Left lobe of liver (tissue), 2 donors: Measurements from ENCODE around the gene GPC1. TPM values are rescaled to one million over a fixed set of nuclear protein-coding genes. Genes with fewer than 3 reads are reported as not detected.
A peak's percentile ranks its signal among the peaks of the same experiment; 100 is the strongest.
"Not testable (repeated sequence)": the region's sequence is repeated elsewhere in the genome, so short reads cannot be mapped to it uniquely, and the experiment has no call there.

Experiments
- ATAC-seq: fragments of 200-7000 bp; cut with Tn5 transposase; one replicate; pipeline ENCODE4 v1.9.1; 2020; ENCODE audit warnings: mild to moderate bottlenecking, moderate library complexity
- DNase-seq: peaks from one replicate; pipeline ENCODE4 v3.0.0-alpha.2; 2020; ENCODE audit warnings: low spot score
- total RNA-seq: library from RNA; stranded (reverse); gene quantifications from one replicate; pipeline ENCODE4 v1.2.1, GENCODE V29; 2021
- donor health status: DM: no; HTN: no; CAD: no; lungs with moderate emphysema.
- donor health status: DM: no; HTN: yes; CAD: no.

Gene GPC1
- 29.4 TPM for total RNA-seq

DNA sequence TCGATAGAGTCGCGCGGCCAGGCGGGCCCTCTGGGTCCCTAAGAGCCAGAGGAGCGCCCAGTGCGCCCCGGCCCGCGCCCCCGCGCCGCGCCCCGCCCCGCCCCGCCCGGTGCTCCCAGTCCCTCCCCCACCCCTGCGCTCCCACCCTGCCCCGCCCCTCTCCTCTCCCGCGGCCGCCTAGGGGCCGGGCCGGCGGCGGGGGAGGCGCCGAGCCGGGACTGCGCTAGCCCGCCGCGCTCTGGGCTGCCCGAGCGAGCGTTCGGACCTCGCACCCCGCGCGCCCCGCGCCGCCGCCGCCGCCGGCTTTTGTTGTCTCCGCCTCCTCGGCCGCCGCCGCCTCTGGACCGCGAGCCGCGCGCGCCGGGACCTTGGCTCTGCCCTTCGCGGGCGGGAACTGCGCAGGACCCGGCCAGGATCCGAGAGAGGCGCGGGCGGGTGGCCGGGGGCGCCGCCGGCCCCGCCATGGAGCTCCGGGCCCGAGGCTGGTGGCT, at the start of gene GPC1:
Gene GPC1 (plus strand): TSS at position 207 of the 491 bp plus-strand sequence. CDS start 256 bp downstream, at position 463.
- DNase-seq, result peak; percentile 85
- ATAC-seq, result peak; percentile 76

- no peak for DNase-seq
- no peak for ATAC-seq
Measured at GRCh38 chr2:240386326-240386725, 49.1 kb upstream of the GPC1 start.

DNA sequence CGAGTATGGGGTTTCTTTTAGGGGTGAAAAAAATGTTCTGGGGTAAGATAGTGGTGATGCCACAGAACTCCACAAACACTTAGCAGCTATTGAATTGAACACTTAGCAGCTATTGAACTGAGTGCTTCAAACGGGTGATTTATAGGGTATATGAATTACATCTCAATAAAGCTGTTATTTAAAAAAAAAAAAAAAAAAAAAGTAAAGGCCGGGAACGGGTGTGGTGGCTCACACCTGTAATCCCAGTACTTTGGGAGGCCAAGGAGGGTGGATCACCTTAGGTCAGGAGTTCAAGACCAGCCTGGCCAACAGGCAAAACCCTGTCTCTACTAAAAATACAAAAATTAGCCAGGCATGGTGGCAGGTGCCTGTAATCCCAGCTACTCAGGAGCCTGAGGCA, 48.7 kb upstream of the GPC1 start:
- not testable (repeated sequence) for DNase-seq

DNA sequence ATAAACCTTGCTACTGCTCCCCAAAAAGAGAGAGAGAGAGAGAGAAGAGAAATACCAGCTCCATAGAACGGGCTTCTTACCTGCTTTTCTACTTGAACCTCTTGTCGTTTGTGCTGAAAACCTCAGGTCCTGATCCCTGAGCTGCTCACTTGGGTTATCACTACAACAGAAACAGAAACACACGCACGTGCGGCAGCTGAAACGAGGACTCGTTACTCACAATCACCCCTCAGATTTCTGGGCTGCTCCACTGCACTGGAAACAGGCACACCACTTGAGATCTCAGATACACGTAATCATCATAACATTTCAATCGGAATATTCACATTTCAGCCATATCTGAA, 48.2 kb upstream of the GPC1 start:
- ATAC-seq (no peak), DNase-seq (no peak)

More for the DNA sequence above, 48.7 kb upstream of the GPC1 start:
- not testable (repeated sequence) for ATAC-seq

GRCh38 chr2:240387669-240388358, 47.6 kb upstream of the GPC1 start:
- DNase-seq (no peak), ATAC-seq (no peak)

- ATAC-seq, result no peak
Measured at GRCh38 chr2:240388471-240389301, 46.8 kb upstream of the GPC1 start.

GRCh38 chr2:240389302-240389805, 46.1 kb upstream of the GPC1 start:
- no peak for DNase-seq
- ATAC-seq, result no peak

More at GRCh38 chr2:240388471-240389301, 46.8 kb upstream of the GPC1 start:
- no peak for DNase-seq

DNA sequence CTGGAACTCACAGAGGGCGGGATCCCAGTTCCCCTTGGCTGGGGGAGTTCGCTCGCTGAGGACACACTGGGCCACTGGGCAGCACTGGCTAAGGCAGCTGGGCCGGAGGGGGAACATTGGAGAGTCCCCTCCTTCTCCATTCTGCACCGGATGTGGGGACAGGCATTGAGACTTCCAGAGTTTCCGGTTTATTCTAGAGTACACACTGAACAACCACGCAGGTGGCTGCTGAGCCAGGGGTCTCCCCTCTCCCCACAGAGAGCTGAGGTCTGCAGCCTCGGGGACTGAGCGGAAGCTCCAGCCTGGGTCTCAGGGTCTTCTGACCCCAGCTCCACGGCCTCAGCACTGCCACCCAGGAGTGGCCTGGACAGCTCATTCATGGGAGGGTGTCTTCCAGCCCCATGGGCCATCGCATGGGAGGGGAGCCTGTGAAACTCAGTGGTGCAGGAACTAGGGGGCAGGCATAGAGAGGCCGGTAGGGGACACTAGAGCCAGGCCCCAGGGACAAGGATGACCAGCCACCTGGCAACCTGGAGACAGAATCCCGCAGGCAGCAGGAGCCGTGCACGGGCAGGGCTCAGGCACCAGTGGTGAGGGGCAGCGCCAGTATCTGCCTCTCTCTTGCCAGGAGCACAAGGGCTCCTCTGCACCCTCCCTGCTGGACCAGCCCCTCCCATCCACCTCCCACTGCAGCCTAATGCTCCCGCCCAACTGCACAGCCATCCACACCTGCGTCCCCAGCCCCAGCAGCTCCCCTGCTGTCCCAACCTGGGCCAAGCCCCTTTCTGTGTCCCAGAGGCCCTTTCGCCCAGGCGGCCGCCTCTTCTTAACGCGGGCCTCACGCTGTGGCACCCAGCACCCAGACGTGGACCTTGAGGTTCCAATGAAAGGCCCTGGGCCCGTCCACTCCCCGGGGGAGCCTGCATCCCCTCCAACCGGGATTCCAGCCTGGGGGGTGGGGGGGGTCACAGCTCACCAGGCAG, 45.1 kb upstream of the GPC1 start:
- ATAC-seq (no peak), DNase-seq (no peak)

GRCh38 chr2:240391111-240392051, 44.1 kb upstream of the GPC1 start:
- DNase-seq, result no peak
- ATAC-seq, result no peak

DNA sequence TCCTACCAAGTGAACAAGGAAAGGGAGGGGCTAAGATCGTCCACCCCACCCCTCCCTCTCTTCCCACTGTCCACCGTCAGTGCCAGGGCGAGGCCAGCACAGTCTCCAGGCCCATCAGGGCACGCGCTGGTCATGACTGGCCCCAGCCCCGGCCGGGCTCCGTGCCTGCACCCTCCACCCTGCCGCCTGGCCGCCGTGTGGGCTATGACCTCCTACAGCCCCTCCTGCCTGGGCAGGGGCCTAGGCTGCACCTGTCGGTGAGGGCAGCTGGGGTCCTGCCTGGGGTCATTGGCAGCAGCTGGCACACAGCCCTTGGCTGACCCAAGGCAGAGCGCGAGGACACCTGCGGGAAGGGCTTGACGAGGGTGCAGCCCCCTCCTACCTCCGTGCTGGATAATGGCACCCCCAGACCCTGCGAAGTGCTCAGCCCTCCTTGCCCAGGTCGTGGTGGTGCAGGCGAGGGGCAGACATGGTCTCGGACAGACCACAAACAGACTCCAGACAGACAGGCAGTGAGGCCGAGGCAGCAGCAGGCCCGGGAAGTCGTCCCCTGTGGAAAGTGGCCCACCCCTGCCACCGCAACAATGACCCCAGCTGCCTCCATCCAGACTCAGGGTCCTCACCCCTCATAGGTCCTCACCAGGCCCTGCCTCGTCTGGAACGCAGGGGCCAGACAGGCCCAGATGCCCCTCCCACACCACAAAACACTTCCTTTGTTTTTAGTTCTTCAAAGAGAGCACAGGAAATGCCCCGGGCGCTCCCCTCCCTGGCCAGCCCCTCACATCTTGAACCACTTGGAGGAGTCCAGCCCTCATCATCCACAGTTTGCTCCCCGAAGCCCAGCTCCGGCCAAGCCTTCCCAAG, 43.1 kb upstream of the GPC1 start:
- ATAC-seq (no peak), DNase-seq (no peak)

DNA sequence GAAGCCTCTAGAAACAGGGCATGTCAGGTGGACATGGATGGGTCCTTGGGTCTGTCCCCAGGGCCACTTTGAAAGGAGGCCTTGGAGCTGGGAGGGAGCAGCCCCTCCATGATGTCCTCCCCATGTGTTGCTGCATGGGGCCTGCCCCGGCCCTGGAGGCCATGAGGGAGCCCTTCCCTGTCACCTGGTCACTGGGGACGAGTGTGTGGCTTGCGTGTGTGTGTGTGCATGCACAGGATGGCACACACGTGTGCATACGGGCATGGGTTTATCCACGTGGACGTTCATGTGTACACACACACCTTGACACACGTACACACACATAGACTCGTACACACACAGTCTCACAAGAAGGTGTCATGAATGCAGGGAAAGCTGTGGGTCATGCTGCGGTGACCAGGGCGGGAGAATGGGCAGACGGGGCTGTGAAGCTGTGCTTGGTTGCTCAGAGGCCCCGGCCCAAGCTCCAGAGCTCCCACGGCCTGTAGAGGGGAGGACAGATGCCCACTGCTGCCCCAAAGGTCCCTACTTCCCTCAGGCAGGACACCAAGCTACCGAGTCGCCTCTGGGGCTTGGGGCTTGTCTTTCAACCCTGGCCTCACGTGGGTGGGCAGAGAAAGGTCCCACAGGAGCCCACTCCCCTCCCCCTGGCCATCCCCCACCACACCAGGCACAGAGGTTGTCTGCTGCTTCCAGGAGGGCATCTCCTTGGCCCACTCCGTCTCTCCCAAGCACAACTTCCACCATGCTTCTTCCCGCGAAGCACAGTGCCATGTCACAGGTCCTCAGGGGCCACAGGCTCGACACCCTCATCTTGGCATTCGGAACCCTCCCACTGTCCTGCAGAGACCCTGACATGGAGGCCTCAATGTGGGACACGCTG, 42.3 kb upstream of the GPC1 start:
- no peak for ATAC-seq

DNA sequence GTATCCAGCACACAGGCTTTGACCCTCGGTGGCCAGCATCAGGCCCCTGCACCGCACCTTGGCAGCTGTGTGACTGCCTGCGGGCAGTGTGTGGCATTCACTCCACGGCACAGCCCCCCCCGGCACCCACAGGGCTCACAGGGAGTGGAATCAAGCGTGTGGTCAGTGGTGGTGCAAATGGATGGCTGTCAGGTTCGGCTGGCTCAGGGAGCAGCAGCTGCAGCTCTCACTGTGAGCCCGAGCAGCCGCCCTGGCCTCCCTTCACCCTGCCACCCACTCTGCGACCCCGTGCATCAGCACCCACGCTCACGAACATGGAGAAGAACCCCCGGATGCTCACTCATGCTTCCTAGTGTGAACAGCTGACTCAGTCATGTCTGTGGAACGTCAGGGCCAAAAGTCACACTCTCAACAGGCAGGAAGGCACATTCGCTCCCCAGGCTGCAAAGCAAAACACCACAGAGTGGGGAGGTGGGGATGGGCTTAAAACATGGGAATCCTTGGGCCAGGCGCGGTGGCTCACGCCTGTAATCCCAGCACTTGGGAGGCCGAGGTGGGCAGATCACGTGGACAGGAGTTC, 41.5 kb upstream of the GPC1 start:
- no peak for DNase-seq
- ATAC-seq, result no peak

More for the DNA sequence above, 42.3 kb upstream of the GPC1 start:
- no peak for DNase-seq

DNA sequence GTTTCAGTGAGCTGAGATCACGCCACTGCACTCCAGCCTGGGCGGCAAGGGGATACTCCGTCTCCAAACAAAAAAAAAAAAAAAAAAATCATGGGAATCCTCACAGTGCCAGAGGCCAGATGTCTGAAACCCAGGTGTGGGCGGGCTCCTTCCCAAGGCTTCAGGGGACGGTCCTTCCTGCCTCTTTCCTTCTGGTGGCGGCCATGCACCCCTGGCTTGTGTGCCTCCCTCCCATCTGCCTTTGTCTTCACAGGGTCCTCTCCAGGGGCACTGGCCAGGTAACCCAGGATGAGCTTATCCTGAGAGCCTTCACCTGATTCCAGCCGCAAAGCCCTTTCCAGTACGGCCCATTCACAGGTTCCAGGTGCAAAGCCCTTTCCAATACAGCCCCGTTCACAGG, 40.9 kb upstream of the GPC1 start:
- DNase-seq, result no peak
- no peak for ATAC-seq

DNA sequence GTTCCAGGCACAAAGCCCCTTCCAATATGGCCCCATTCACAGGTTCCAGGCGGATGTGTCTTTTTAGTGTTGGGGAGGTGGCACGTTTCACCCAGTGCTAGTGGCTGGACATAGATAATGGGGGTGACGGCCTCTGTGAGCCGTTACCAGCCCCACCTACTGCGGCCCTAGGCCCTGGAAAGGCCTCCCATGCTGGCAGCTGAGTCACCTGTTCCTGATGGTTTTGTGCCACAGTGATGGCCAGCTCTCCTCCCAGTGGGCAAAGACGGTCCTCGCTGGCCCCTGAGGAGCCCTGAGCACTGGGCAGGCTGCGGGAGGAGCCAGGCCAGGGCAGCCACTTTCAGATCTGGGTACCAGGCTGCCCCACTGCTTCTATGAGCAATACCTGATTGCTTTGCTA, 40.0 kb upstream of the GPC1 start:
- no peak for DNase-seq

GRCh38 chr2:240395896-240396622, 39.4 kb upstream of the GPC1 start:
- ATAC-seq, result no peak
- DNase-seq, result no peak

More for the DNA sequence above, 40.0 kb upstream of the GPC1 start:
- ATAC-seq, result no peak
